ENCODE measurements around the gene MIS18BP1. TPM values are rescaled to one million over a fixed set of nuclear protein-coding genes. Genes with fewer than 3 reads are reported as not detected.

Gene MIS18BP1
- total and polyA plus RNA-seq, 4 donors = 3.6 to 39.9 (median 13.5) TPM

DNA sequence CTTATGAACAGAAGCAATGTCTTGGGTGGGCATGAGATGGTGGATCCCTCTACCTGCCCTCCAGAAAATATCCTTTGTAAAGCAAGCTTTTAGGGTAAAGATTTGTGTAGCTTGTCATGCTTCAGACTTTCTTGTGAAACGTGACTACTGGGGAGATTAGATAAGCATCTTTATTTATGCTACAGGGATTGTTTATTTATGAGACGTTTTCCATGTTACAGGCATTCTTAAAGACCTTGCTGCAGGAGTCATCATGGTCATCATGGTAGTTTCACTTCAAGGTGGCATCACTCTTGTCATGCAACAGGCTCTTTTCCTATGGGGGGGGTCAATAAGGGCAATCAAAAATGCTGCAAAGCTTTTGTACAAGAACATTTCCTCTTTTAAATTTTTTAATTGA is 8.2 kb upstream of the MIS18BP1 start (continued):
- TF ChIP-seq NR2F2 (IDR thresholded peaks at IDR 0.05) = no peak
- TF ChIP-seq, protein P1, sequence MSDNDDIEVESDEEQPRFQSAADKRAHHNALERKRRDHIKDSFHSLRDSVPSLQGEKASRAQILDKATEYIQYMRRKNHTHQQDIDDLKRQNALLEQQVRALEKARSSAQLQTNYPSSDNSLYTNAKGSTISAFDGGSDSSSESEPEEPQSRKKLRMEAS (IDR thresholded peaks at IDR 0.05) = no peak
- TF ChIP-seq, protein P2, sequence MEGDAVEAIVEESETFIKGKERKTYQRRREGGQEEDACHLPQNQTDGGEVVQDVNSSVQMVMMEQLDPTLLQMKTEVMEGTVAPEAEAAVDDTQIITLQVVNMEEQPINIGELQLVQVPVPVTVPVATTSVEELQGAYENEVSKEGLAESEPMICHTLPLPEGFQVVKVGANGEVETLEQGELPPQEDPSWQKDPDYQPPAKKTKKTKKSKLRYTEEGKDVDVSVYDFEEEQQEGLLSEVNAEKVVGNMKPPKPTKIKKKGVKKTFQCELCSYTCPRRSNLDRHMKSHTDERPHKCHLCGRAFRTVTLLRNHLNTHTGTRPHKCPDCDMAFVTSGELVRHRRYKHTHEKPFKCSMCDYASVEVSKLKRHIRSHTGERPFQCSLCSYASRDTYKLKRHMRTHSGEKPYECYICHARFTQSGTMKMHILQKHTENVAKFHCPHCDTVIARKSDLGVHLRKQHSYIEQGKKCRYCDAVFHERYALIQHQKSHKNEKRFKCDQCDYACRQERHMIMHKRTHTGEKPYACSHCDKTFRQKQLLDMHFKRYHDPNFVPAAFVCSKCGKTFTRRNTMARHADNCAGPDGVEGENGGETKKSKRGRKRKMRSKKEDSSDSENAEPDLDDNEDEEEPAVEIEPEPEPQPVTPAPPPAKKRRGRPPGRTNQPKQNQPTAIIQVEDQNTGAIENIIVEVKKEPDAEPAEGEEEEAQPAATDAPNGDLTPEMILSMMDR (IDR thresholded peaks at IDR 0.05; ENCODE audit: low read depth, low read length, missing input control) = no peak
- TF ChIP-seq HNF4A (conservative IDR thresholded peaks at IDR 0.05) = no peak

DNA sequence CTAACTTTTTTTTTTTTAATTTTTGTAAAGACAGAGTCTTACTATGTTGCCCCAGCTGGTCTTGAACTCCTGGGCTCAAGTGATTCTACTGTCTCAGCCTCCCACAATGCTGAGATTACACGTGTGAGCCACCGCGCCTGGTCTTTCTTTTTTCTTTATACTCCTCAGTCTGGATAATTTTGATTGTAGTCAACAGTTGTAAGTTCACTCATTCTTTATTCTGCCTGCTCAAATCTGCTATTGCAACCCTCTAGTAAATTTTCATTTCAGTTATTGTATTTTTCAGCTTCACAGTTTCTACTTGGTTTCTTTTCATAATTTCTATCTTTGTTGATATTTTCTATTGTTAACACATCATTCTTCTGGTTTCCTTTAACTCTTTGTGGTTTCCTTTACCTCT is 5.8 kb upstream of the MIS18BP1 start:
- TF ChIP-seq RXRA (IDR thresholded peaks at IDR 0.05) (no peak), SP1 (IDR thresholded peaks at IDR 0.05) (no peak), FOXA2 (IDR thresholded peaks at IDR 0.05) (no peak), HNF4A (conservative IDR thresholded peaks at IDR 0.05) (no peak), JUND (IDR thresholded peaks at IDR 0.05) (no peak), EGR1 (IDR thresholded peaks at IDR 0.05; ENCODE audit: low read depth in 2 of 2) (no peak), HNF4G (IDR thresholded peaks at IDR 0.05) (no peak)
- TF ChIP-seq, protein P3, sequence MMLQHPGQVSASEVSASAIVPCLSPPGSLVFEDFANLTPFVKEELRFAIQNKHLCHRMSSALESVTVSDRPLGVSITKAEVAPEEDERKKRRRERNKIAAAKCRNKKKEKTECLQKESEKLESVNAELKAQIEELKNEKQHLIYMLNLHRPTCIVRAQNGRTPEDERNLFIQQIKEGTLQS (IDR thresholded peaks at IDR 0.05) = no peak
- 81% methylated on average over 3 of the region's 3 CpGs for WGBS
- Histone ChIP-seq H3K4me3 (ENCODE audit: low read depth in 1 of 3, low read length in 3 of 3) (no peak overlapping the region), H3K27ac (ENCODE audit: low read depth in 1 of 2, low read length in 2 of 2) (no peak overlapping the region), H3K4me1 (ENCODE audit: control insufficient read depth in 4 of 4, insufficient read depth in 4 of 4, low read length in 3 of 4) (peaks cover 0 to 4% (median 0%) of the 10 kb centered on the region in 4 donors), H3K27me3 (ENCODE audit: control insufficient read depth in 4 of 4, insufficient read depth in 4 of 4, low read length in 3 of 4) (no peaks in the 10 kb centered on the region), H3K36me3 (ENCODE audit: control insufficient read depth in 4 of 4, insufficient read depth in 3 of 4, low read depth in 1 of 4, low read length in 3 of 4) (no peaks in the 10 kb centered on the region), H3K9ac (ENCODE audit: low read depth in 1 of 2, low read length in 2 of 2) (no peak overlapping the region), H3K9me3 (ENCODE audit: control insufficient read depth in 4 of 4, low read length in 3 of 4) (peaks cover 0 to 3% (median 1%) of the 10 kb centered on the region in 4 donors)
- no peak for DNase-seq (ENCODE audit: low spot score)

DNA sequence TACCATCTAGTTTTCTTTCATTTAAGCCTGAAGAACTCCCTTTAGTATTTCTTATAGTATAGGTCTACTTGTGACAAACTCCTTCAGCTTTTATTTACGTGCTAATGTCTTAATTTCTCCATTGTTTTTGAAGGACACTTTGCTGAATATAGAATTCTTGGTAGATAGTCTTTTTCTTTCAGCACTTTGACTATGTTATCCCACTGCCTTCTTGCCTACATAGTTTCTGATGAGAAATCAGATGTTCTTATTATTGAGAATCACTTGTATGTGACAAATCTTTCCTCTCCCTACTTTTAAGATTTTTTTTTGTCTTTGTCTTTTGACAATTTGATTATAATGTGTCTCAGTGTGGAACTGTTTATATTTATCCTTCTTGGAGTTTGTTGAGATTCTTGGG is 5.1 kb upstream of the MIS18BP1 start:
- no peaks in the 10 kb centered on the region for H3K27me3 ChIP-seq (ENCODE audit: control insufficient read depth in 4 of 4, insufficient read depth in 4 of 4, low read length in 3 of 4)
- H3K9me3 ChIP-seq (ENCODE audit: control insufficient read depth in 4 of 4, low read length in 3 of 4) = peaks cover 0 to 3% (median 1%) of the 10 kb centered on the region in 4 donors
- H3K4me3 ChIP-seq (ENCODE audit: low read depth in 1 of 3, low read length in 3 of 3) = no peak overlapping the region
- H3K9ac ChIP-seq (ENCODE audit: low read depth in 1 of 2, low read length in 2 of 2) = no peak overlapping the region
- H3K4me1 ChIP-seq (ENCODE audit: control insufficient read depth in 4 of 4, insufficient read depth in 4 of 4, low read length in 3 of 4) = peaks cover 0 to 7% (median 0%) of the 10 kb centered on the region in 4 donors
- TF ChIP-seq FOXA1 (IDR thresholded peaks at IDR 0.05) (no peak), HNF4A (conservative IDR thresholded peaks at IDR 0.05) (no peak), SP1 (IDR thresholded peaks at IDR 0.05) (no peak), FOXA2 (IDR thresholded peaks at IDR 0.05) (no peak), EGR1 (IDR thresholded peaks at IDR 0.05; ENCODE audit: low read depth in 2 of 2) (no peak), JUND (IDR thresholded peaks at IDR 0.05) (no peak), GABPA (IDR thresholded peaks at IDR 0.05 in 1 of 2, conservative IDR thresholded peaks at IDR 0.05 in 1 of 2) (no peak), YY1 (IDR thresholded peaks at IDR 0.05) (no peak), RAD21 (IDR thresholded peaks at IDR 0.05) (no peak), NR2F2 (IDR thresholded peaks at IDR 0.05) (no peak)
- TF ChIP-seq, protein P2 (IDR thresholded peaks at IDR 0.05; ENCODE audit: low read depth, low read length, missing input control) = no peak
- TF ChIP-seq, protein P3 (IDR thresholded peaks at IDR 0.05) = no peak
- TF ChIP-seq, protein P1 (IDR thresholded peaks at IDR 0.05) = no peak
- TF ChIP-seq, protein P4, sequence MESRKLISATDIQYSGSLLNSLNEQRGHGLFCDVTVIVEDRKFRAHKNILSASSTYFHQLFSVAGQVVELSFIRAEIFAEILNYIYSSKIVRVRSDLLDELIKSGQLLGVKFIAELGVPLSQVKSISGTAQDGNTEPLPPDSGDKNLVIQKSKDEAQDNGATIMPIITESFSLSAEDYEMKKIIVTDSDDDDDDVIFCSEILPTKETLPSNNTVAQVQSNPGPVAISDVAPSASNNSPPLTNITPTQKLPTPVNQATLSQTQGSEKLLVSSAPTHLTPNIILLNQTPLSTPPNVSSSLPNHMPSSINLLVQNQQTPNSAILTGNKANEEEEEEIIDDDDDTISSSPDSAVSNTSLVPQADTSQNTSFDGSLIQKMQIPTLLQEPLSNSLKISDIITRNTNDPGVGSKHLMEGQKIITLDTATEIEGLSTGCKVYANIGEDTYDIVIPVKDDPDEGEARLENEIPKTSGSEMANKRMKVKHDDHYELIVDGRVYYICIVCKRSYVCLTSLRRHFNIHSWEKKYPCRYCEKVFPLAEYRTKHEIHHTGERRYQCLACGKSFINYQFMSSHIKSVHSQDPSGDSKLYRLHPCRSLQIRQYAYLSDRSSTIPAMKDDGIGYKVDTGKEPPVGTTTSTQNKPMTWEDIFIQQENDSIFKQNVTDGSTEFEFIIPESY (IDR thresholded peaks at IDR 0.05) = no peak
- TF ChIP-seq, protein P5, sequence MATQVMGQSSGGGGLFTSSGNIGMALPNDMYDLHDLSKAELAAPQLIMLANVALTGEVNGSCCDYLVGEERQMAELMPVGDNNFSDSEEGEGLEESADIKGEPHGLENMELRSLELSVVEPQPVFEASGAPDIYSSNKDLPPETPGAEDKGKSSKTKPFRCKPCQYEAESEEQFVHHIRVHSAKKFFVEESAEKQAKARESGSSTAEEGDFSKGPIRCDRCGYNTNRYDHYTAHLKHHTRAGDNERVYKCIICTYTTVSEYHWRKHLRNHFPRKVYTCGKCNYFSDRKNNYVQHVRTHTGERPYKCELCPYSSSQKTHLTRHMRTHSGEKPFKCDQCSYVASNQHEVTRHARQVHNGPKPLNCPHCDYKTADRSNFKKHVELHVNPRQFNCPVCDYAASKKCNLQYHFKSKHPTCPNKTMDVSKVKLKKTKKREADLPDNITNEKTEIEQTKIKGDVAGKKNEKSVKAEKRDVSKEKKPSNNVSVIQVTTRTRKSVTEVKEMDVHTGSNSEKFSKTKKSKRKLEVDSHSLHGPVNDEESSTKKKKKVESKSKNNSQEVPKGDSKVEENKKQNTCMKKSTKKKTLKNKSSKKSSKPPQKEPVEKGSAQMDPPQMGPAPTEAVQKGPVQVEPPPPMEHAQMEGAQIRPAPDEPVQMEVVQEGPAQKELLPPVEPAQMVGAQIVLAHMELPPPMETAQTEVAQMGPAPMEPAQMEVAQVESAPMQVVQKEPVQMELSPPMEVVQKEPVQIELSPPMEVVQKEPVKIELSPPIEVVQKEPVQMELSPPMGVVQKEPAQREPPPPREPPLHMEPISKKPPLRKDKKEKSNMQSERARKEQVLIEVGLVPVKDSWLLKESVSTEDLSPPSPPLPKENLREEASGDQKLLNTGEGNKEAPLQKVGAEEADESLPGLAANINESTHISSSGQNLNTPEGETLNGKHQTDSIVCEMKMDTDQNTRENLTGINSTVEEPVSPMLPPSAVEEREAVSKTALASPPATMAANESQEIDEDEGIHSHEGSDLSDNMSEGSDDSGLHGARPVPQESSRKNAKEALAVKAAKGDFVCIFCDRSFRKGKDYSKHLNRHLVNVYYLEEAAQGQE (IDR thresholded peaks at IDR 0.05) = no peak
- DNase-seq (ENCODE audit: low spot score) = no peak
- H3K27ac ChIP-seq (ENCODE audit: low read depth in 1 of 2, low read length in 2 of 2) = no peak overlapping the region
- 85% methylated on average over 1 of the region's 1 CpG for WGBS
- no peaks in the 10 kb centered on the region for H3K36me3 ChIP-seq (ENCODE audit: control insufficient read depth in 4 of 4, insufficient read depth in 3 of 4, low read depth in 1 of 4, low read length in 3 of 4)

Measured in liver (tissue), 9 donors.